ENCODE measurements around the gene FLNC.

The FLNC gene

DNA sequence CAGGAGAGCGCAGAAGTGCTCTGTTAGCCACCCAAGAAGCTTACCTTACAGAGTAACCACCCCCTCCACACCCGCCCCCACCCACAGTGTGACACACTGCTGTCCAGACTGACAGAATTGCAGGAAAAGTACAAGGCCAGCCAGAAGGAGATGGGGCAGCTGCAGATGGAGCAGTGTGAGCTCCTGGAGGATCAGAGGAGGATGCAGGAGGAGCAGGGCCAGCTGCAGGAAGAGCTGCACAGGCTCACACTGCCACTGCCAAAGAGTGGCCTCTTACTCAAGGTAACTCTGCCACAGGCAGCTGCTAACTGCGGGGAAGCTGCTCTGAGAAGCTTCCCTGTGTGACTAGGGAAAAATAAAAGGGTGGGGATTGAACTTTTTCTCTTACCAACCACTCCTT, 20.8 kb upstream of the FLNC start:
- no peak for DNase-seq (ENCODE audit: extremely low spot score)
- ChIA-PET POLR2A (interaction anchor here (0.6 kb wide), 1 partner anchor 356 kb away, joined by 3 read pairs; no protein-coding TSS in a partner anchor), CTCF (interaction anchor here (0.6 to 1.4 kb wide), 3 partner anchors 9 to 74 kb away, joined by 3 to 4 read pairs (median 3); no protein-coding TSS in a partner anchor)
- TF ChIP-seq, protein P1, sequence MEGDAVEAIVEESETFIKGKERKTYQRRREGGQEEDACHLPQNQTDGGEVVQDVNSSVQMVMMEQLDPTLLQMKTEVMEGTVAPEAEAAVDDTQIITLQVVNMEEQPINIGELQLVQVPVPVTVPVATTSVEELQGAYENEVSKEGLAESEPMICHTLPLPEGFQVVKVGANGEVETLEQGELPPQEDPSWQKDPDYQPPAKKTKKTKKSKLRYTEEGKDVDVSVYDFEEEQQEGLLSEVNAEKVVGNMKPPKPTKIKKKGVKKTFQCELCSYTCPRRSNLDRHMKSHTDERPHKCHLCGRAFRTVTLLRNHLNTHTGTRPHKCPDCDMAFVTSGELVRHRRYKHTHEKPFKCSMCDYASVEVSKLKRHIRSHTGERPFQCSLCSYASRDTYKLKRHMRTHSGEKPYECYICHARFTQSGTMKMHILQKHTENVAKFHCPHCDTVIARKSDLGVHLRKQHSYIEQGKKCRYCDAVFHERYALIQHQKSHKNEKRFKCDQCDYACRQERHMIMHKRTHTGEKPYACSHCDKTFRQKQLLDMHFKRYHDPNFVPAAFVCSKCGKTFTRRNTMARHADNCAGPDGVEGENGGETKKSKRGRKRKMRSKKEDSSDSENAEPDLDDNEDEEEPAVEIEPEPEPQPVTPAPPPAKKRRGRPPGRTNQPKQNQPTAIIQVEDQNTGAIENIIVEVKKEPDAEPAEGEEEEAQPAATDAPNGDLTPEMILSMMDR (IDR thresholded peaks at IDR 0.05; ENCODE audit: control extremely low read depth, extremely low read depth, low read depth, missing control alignments): no peak

DNA sequence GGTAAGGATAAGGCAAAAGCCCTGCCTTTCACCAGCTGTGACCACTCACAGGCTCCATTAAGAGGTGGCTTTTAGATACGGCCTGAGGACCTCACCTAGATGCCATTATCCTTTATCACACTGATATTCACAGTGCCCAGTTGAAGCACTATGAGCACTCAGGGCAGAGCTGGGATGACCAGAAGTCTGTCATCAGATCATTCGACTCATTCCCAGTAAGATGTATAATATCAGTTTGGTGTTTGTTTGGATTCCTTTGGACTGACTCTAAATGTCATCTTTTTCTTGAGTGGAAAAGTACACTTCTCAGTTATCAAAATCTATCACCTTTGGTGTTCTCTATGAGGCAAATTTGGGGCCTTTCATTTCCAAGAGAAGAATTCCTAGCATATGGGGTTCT, 19.7 kb upstream of the FLNC start:
- DNase-seq (ENCODE audit: extremely low spot score): no peak
- POLR2A ChIA-PET: no interaction called here
- CTCF ChIA-PET: interaction anchor here (1.4 kb wide), 1 partner anchor 8 kb away, joined by 4 read pairs; no protein-coding TSS in a partner anchor
- TF ChIP-seq, protein P1 (IDR thresholded peaks at IDR 0.05; ENCODE audit: control extremely low read depth, extremely low read depth, low read depth, missing control alignments): no peak

- POLR2A ChIA-PET: no interaction called here
- DNase-seq (ENCODE audit: extremely low spot score): no peak
- TF ChIP-seq, protein P1 (IDR thresholded peaks at IDR 0.05; ENCODE audit: control extremely low read depth, extremely low read depth, low read depth, missing control alignments): no peak
- CTCF ChIA-PET: no interaction called here
These were observed 19.2 kb upstream of the FLNC start for GRCh38 chr7:128810997-128811396.

- CTCF ChIA-PET: interaction anchor here (0.8 to 1.1 kb wide), 2 partner anchors 9 to 30 kb away, joined by 3 read pairs; no protein-coding TSS in a partner anchor
- DNase-seq (ENCODE audit: extremely low spot score): no peak
- TF ChIP-seq, protein P1 (IDR thresholded peaks at IDR 0.05; ENCODE audit: control extremely low read depth, extremely low read depth, low read depth, missing control alignments): no peak
- POLR2A ChIA-PET: no interaction called here
These were observed 18.4 kb upstream of the FLNC start for GRCh38 chr7:128811631-128812430.

DNA sequence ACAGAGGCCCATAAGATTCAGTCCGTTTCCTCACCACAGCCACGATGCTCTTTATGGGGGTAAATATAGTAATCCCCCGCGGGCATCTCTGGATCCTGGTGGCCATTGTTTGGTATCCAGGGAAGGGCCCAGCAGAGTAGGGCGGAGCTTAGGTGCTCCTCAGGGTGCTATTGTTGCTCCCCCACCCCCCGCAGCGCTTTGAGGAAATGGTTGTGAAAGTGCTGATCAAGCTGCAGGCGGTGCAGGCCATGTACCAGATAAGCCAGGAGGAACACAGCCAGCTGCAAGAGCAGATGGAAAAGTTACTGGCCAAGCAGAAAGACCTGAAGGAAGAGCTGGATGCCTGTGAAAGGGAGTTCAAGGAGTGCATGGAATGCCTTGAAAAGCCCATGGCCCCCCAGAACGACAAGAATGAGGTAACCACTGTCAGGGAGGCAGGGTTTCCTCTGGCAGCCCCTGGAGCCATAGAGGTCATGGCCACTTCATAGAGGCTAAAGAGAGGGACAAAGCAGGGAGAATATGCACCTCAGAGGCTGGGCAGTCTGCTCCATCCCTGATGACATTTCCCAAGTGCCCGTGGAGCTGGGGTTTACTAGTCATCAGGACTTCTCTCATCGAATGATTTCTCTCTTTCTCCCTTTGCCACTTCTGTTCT, 17.6 kb upstream of the FLNC start:
- CTCF ChIA-PET: interaction anchor here (0.7 to 1.1 kb wide), 2 partner anchors 8 to 30 kb away, joined by 3 read pairs; no protein-coding TSS in a partner anchor
- TF ChIP-seq, protein P1 (IDR thresholded peaks at IDR 0.05; ENCODE audit: control extremely low read depth, extremely low read depth, low read depth, missing control alignments): no peak
- no peak for DNase-seq (ENCODE audit: extremely low spot score)
- POLR2A ChIA-PET: no interaction called here

DNA sequence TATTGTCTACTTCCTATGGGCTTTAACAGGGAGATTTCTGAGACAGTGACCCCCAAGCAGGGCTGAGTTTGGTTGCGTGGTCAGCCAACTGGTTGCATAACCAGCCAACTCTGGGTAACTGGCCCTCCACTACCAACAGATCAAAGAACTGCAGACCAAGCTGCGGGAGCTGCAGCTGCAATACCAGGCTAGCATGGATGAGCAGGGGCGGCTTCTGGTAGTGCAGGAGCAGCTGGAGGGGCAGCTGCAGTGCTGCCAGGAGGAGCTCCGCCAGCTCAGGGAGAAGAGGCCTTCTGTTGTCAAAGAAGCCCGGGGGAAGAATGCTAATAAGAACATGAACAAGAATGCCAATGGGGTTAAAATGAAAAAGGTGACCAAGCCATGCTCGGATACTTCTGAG, 15.7 kb upstream of the FLNC start:
- no peak for DNase-seq (ENCODE audit: extremely low spot score)
- POLR2A ChIA-PET: no interaction called here
- TF ChIP-seq, protein P1 (IDR thresholded peaks at IDR 0.05; ENCODE audit: control extremely low read depth, extremely low read depth, low read depth, missing control alignments): no peak
- CTCF ChIA-PET: interaction anchor here (1.5 to 1.6 kb wide), 2 partner anchors 9 to 54 kb away, joined by 3 read pairs; no protein-coding TSS in a partner anchor

Data from GM10248 (cell line).